Neural cell (in vitro differentiated cells): ENCODE results near the gene FOXP2. TPM values are rescaled to one million over a fixed set of nuclear protein-coding genes. Genes with fewer than 3 reads are reported as not detected.

Source experiments
- H2AFZ ChIP-seq: fragments of 200-600, 300-800 bp; sonication (generic), shearing (Covaris generic); 2 replicates; pipeline ENCODE4 v1.6.0; 2014; ENCODE audit warnings: low read depth, mild to moderate bottlenecking, antibody characterized with exemption, low read length, moderate library complexity
- H3F3A ChIP-seq: fragments of 200-600 bp; shearing (Covaris generic); 2 replicates; pipeline ENCODE4 v1.6.1; 2016; ENCODE audit warnings: mild to moderate bottlenecking, moderate library complexity, mixed read lengths, antibody characterized with exemption, low read length; ENCODE audit not compliant: insufficient read depth, poor library complexity, severe bottlenecking
- H3K27ac ChIP-seq: fragments of 200-600, 300-800 bp; sonication (generic), shearing (Covaris generic); 2 replicates; pipeline ENCODE4 v1.5.1; 2014; ENCODE audit warnings: mild to moderate bottlenecking, low read length, moderate library complexity
- H3K27me3 ChIP-seq: fragments of 300-800, 200-600 bp; sonication (generic), shearing (Covaris generic); 2 replicates; pipeline ENCODE4 v1.6.0; 2014; ENCODE audit warnings: mild to moderate bottlenecking, low read depth, low read length, moderate library complexity; ENCODE audit not compliant: insufficient read depth
- H3K36me3 ChIP-seq: fragments of 300-800, 200-600 bp; sonication (generic), shearing (Covaris generic); 2 replicates; pipeline ENCODE4 v1.5.1; 2014; ENCODE audit warnings: mild to moderate bottlenecking, antibody characterized with exemption, low read length, moderate library complexity; ENCODE audit not compliant: insufficient read depth
- H3K4me2 ChIP-seq: fragments of 300-800, 200-600 bp; sonication (generic), shearing (Covaris generic); 2 replicates; pipeline ENCODE4 v1.6.0; 2014; ENCODE audit warnings: mild to moderate bottlenecking, low read length
- H3K4me3 ChIP-seq: fragments of 300-800, 200-600 bp; sonication (generic), shearing (Covaris generic); 2 replicates; pipeline ENCODE4 v1.5.1; 2014; ENCODE audit warnings: mild to moderate bottlenecking, low read length, moderate library complexity
- H3K79me2 ChIP-seq: fragments of 200-600 bp; shearing (Covaris generic); replicated peaks from 2 replicates; pipeline ENCODE4 v1.6.0; 2014; ENCODE audit warnings: mild to moderate bottlenecking, low read length, moderate library complexity; ENCODE audit not compliant: insufficient read depth
- H3K9ac ChIP-seq: fragments of 300-800, 200-600 bp; sonication (generic), shearing (Covaris generic); 2 replicates; pipeline ENCODE4 v1.6.1; 2016; ENCODE audit warnings: mild to moderate bottlenecking, low read length, mixed read lengths
- H3K9me2 ChIP-seq: fragments of 200-600 bp; shearing (Covaris generic); 2 replicates; pipeline ENCODE4 v1.6.1; 2016; ENCODE audit warnings: mild to moderate bottlenecking, low read length, mixed read lengths; ENCODE audit not compliant: insufficient read depth
- H3K9me3 ChIP-seq: fragments of 200-600, 300-800 bp; sonication (generic), shearing (Covaris generic); 2 replicates; pipeline ENCODE4 v1.6.1; 2016; ENCODE audit warnings: mild to moderate bottlenecking, mixed run types, low read length, moderate library complexity, mixed read lengths
- H4K20me1 ChIP-seq: fragments of 200-600 bp; shearing (Covaris generic); 2 replicates; pipeline ENCODE4 v1.6.1; 2016; ENCODE audit warnings: mild to moderate bottlenecking, mixed run types; ENCODE audit not compliant: insufficient read depth
- EP300 ChIP-seq: fragments of 450-650 bp; conservative IDR thresholded peaks from 2 replicates; pipeline ENCODE4 v1.6.1; 2014; ENCODE audit warnings: antibody characterized with exemption, mild to moderate bottlenecking, moderate library complexity; ENCODE audit not compliant: poor library complexity, severe bottlenecking
- EZH2 ChIP-seq: fragments of 200-600, 300-800 bp; shearing (Covaris generic), sonication (generic); IDR thresholded peaks from 2 replicates; pipeline ENCODE4 v1.6.1; 2014; ENCODE audit warnings: antibody characterized with exemption, low read length, borderline replicate concordance, mild to moderate bottlenecking; ENCODE audit not compliant: insufficient read depth, poor library complexity, severe bottlenecking
- MXI1 ChIP-seq: fragments of 450-650 bp; conservative IDR thresholded peaks from 2 replicates; pipeline ENCODE4 v1.6.1; 2014; ENCODE audit warnings: antibody characterized with exemption, mild to moderate bottlenecking; ENCODE audit not compliant: poor library complexity, severe bottlenecking
- POLR2AphosphoS5 ChIP-seq: IDR thresholded peaks from 2 replicates; pipeline ENCODE4 v1.6.1; 2012
- RAD21 ChIP-seq: fragments of 450-650 bp; conservative IDR thresholded peaks from 2 replicates; pipeline ENCODE4 v1.6.1; 2014; ENCODE audit warnings: antibody characterized with exemption, mild to moderate bottlenecking, moderate library complexity
- REST ChIP-seq: IDR thresholded peaks from 2 replicates; pipeline ENCODE4 v1.6.1; 2012; ENCODE audit warnings: borderline replicate concordance
- SMC3 ChIP-seq: fragments of 450-650 bp; conservative IDR thresholded peaks from 2 replicates; pipeline ENCODE4 v1.6.1; 2014; ENCODE audit warnings: antibody characterized with exemption, mild to moderate bottlenecking, moderate library complexity; ENCODE audit not compliant: poor library complexity
- TAF1 ChIP-seq: IDR thresholded peaks from 2 replicates; pipeline ENCODE4 v1.6.1; 2012; ENCODE audit warnings: low read depth
- polyA plus RNA-seq: library from polyadenylated mRNA; depleted of rRNA; stranded (reverse); fragments of >200 nt; gene quantifications from 2 replicates; pipeline ENCODE4 v1.2.3, GENCODE V29; 2014
- TF ChIP-seq, protein P1 (sequence below): fragments of 450-650 bp; IDR thresholded peaks from 2 replicates; pipeline ENCODE4 v1.5.1; 2014; ENCODE audit warnings: antibody characterized with exemption, mild to moderate bottlenecking, moderate library complexity; ENCODE audit not compliant: poor library complexity, severe bottlenecking

Gene FOXP2
- polyA plus RNA-seq, 1 donor from 2014 or later = 51.3 TPM

GRCh38 chr7:114629762-114630161 is 215.1 kb downstream of the FOXP2 start:
- Histone ChIP-seq H3K79me2 (no peaks in the 10 kb centered on the region), H3F3A (peaks cover 5% of the 10 kb centered on the region), H3K9me2 (no peaks in the 10 kb centered on the region), H2AFZ (no peak overlapping the region), H4K20me1 (no peaks in the 10 kb centered on the region), H3K4me3 (no peak overlapping the region), H3K9ac (no peak overlapping the region), H3K27me3 (no peaks in the 10 kb centered on the region), H3K36me3 (no peaks in the 10 kb centered on the region), H3K4me2 (no peak overlapping the region), H3K9me3 (no peaks in the 10 kb centered on the region), H3K27ac (peak overlapping the region; percentile 13)
- TF ChIP-seq RAD21 (no peak), SMC3 (no peak), TAF1 (no peak), EP300 (no peak), REST (no peak), EZH2 (no peak), MXI1 (no peak)
- TF ChIP-seq, protein P1, sequence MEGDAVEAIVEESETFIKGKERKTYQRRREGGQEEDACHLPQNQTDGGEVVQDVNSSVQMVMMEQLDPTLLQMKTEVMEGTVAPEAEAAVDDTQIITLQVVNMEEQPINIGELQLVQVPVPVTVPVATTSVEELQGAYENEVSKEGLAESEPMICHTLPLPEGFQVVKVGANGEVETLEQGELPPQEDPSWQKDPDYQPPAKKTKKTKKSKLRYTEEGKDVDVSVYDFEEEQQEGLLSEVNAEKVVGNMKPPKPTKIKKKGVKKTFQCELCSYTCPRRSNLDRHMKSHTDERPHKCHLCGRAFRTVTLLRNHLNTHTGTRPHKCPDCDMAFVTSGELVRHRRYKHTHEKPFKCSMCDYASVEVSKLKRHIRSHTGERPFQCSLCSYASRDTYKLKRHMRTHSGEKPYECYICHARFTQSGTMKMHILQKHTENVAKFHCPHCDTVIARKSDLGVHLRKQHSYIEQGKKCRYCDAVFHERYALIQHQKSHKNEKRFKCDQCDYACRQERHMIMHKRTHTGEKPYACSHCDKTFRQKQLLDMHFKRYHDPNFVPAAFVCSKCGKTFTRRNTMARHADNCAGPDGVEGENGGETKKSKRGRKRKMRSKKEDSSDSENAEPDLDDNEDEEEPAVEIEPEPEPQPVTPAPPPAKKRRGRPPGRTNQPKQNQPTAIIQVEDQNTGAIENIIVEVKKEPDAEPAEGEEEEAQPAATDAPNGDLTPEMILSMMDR = no peak

DNA sequence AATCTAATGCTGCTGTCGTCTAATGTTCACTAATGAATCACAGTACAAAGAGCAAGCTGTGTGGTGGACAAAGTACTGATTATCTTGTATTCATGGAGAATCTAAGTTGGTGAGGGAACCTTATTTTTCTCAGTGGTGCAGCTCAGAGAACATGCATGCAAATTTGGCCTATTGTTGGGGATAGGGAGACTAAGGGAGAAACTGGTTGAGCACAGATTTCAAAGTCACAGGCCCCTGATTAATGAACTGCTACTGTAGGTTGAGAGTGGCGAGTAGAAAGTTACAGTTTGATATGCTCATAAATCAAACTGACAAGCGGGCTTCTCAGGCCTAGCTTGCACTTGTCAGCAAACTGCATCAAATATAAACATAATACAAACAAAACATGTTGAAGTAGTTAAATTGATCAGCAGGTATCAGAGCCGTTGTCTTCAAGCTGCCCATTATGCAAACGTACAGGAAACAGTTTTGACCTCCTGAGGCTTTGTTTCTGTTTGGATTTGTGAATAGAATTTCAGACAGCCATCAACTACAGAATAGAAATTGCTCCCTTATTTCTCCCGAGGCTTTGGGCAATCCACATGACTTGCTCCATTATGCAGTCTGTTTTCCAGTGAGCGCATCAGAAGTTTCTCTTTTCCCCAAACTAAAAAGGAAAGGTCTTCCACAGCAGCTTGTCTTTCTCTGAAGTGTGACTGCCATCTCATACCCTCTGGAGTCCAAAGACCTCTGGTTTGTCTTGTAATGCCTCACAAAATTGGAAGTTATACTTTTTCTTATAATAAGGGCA is 215.8 kb downstream of the FOXP2 start:
- TF ChIP-seq RAD21 (no peak), REST (no peak), MXI1 (no peak), EP300 (no peak), SMC3 (no peak), EZH2 (no peak), POLR2AphosphoS5 (no peak), TAF1 (no peak)
- TF ChIP-seq, protein P1 = no peak
- H3K4me2 ChIP-seq = no peak overlapping the region
- peaks cover 5% of the 10 kb centered on the region for H3F3A ChIP-seq
- no peaks in the 10 kb centered on the region for H3K27me3 ChIP-seq
- no peak overlapping the region for H2AFZ ChIP-seq
- no peaks in the 10 kb centered on the region for H3K79me2 ChIP-seq
- no peaks in the 10 kb centered on the region for H3K9me2 ChIP-seq
- no peaks in the 10 kb centered on the region for H4K20me1 ChIP-seq
- H3K9me3 ChIP-seq = no peaks in the 10 kb centered on the region
- H3K9ac ChIP-seq = no peak overlapping the region
- H3K36me3 ChIP-seq = no peaks in the 10 kb centered on the region
- peak overlapping the region; percentile 13 for H3K27ac ChIP-seq
- no peak overlapping the region for H3K4me3 ChIP-seq
